Osteocyte (in vitro differentiated cells): ENCODE data around the gene SDK2. TPM values are rescaled to one million over a fixed set of nuclear protein-coding genes. Genes with fewer than 3 reads are reported as not detected.

Experiments
- DNase-seq: peaks from one replicate; pipeline ENCODE4 v3.0.0; 2021; ENCODE audit warnings: mixed read lengths; ENCODE audit not compliant: unreplicated experiment; ENCODE audit errors: extremely low spot score
- H3K27ac Mint-ChIP-seq: one replicate; pipeline ENCODE4 v1.8.0; 2021; ENCODE audit warnings: mild to moderate bottlenecking, mixed read lengths; ENCODE audit not compliant: unreplicated experiment
- H3K27me3 Mint-ChIP-seq: one replicate; pipeline ENCODE4 v1.8.0; 2021; ENCODE audit warnings: mixed read lengths; ENCODE audit not compliant: unreplicated experiment
- H3K36me3 Mint-ChIP-seq: one replicate; pipeline ENCODE4 v1.8.0; 2021; ENCODE audit warnings: mixed read lengths; ENCODE audit not compliant: unreplicated experiment
- H3K4me1 Mint-ChIP-seq: one replicate; pipeline ENCODE4 v1.8.0; 2021; ENCODE audit warnings: mixed read lengths; ENCODE audit not compliant: unreplicated experiment
- H3K4me3 Mint-ChIP-seq: one replicate; pipeline ENCODE4 v1.8.0; 2021; ENCODE audit warnings: mild to moderate bottlenecking, moderate library complexity, mixed read lengths; ENCODE audit not compliant: unreplicated experiment
- H3K9me3 Mint-ChIP-seq: one replicate; pipeline ENCODE4 v1.8.0; 2021; ENCODE audit warnings: mixed read lengths; ENCODE audit not compliant: unreplicated experiment
- total RNA-seq: library from RNA; stranded (reverse); gene quantifications from 2 replicates; pipeline ENCODE4 v1.2.1, GENCODE V29; 2021
- TF ChIP-seq, protein P1 (sequence below): fragments of 200-600 bp; sonication (generic); IDR thresholded peaks from 2 replicates; pipeline ENCODE4 v1.5.0; 2021; ENCODE audit warnings: antibody characterized with exemption, mild to moderate bottlenecking, moderate library complexity

Gene SDK2
- total RNA-seq, 1 donor from 2014 or later, result 16.5 TPM

DNA sequence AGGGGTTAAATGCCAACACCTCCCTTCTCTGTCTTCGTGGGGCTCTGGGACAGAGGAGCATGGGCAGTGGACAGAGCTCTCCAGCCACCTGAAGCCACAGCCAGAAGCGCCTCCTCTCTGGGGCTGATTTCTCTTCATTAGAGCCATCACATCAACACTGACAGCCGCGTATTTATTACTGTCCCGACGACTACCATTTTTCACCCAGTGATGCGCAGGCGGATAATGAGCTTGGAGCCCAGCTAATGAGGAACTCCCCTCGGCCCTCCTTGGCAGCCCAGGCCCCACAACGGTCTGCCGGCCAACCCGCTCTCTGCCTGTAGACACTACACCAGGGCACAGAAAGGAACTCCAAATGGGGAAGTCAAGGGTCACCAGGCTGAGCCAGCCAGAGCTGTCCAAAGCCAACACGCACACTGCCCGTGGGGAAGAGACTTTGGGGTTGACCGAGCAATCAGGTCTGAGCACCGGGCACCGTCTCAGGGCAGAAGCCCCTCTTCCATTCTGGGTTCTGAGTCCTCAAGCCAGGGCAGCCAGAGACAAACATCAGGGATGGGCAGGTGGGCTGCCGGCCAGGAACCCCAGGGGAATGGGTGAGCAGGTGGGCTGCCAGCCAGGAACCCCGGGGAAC lies 13.2 kb downstream of the SDK2 start:
- no peak overlapping the region for H3K27ac Mint-ChIP-seq

DNA sequence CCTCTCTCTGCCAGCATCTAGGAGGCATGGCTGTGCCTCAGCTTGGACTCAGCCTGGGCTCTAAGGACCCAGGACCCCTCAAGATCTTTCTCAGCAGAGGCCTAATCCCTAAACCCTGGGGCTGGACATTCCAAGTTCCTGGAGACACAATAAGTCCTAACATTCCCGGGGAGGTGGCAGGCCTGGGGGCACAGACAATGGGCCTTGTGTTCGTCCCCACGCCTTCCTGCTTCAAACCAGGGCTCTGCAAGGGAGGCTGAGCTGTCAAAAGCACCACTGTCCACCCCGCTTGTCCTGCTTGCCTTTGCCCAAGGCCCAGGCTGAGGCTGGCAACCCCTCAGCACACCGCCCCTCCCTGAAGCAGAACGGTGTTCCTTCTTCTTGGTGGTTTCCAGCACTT lies 13.7 kb downstream of the SDK2 start:
- Mint-ChIP-seq H3K27ac (no peak overlapping the region), H3K36me3 (no peaks in the 10 kb centered on the region), H3K4me1 (no peaks in the 10 kb centered on the region), H3K9me3 (no peaks in the 10 kb centered on the region), H3K27me3 (no peaks in the 10 kb centered on the region), H3K4me3 (no peak overlapping the region)
- TF ChIP-seq, protein P1, sequence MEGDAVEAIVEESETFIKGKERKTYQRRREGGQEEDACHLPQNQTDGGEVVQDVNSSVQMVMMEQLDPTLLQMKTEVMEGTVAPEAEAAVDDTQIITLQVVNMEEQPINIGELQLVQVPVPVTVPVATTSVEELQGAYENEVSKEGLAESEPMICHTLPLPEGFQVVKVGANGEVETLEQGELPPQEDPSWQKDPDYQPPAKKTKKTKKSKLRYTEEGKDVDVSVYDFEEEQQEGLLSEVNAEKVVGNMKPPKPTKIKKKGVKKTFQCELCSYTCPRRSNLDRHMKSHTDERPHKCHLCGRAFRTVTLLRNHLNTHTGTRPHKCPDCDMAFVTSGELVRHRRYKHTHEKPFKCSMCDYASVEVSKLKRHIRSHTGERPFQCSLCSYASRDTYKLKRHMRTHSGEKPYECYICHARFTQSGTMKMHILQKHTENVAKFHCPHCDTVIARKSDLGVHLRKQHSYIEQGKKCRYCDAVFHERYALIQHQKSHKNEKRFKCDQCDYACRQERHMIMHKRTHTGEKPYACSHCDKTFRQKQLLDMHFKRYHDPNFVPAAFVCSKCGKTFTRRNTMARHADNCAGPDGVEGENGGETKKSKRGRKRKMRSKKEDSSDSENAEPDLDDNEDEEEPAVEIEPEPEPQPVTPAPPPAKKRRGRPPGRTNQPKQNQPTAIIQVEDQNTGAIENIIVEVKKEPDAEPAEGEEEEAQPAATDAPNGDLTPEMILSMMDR, result no peak
- no peak for DNase-seq

More for the DNA sequence above, 13.2 kb downstream of the SDK2 start:
- no peaks in the 10 kb centered on the region for H3K36me3 Mint-ChIP-seq
- no peak for DNase-seq
- TF ChIP-seq, protein P1, result no peak
- H3K9me3 Mint-ChIP-seq, result no peaks in the 10 kb centered on the region
- H3K4me3 Mint-ChIP-seq, result no peak overlapping the region
- no peaks in the 10 kb centered on the region for H3K4me1 Mint-ChIP-seq
- H3K27me3 Mint-ChIP-seq, result no peaks in the 10 kb centered on the region

DNA sequence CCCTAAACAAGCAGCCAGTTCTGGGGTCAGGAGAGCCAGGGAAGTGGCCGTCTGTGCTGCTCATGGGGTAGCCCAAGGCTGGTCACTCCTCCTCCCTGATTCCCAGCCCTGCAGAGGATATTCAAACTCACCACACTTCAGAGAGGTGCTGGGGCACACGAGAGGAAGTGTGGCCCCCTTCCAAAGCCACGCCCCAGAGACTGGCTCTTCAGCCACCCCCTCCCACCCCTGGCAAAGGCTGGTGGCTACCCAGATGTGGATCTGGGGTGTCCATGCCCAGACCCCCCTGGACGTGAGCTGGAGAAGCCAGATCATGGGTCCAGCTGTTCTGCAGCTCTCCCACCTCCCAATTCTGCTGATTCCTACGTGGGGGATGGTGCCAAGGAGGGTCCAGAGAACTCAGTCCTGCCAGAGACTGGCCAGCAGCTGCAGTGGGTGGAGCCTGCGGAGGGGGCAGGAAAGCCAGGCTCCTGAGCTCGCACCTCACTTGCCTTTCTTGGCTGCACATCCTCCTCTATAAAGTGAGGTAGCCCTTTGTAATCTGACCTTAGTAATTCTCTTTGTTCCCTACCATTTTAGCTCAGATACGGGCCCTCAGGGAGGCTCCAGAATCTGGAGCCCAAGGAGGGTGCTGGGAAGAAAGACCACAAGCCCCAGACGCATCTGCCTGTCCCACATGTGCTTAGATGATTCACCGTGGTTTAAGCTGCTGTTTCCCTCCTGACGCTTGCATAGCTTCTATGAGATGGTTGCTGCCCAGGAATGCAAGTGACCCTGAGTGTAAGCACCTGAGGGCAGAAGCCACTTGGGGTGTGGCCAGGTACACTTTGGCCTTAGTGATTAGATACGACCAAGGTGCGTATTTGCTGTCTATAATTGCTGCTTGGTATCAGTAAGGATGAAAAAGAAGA lies 15.3 kb downstream of the SDK2 start:
- Mint-ChIP-seq H3K27me3 (no peaks in the 10 kb centered on the region), H3K4me3 (no peak overlapping the region), H3K36me3 (no peaks in the 10 kb centered on the region), H3K27ac (no peak overlapping the region), H3K4me1 (peaks cover 3% of the 10 kb centered on the region), H3K9me3 (no peaks in the 10 kb centered on the region)
- DNase-seq, result no peak
- TF ChIP-seq, protein P1, result no peak

DNA sequence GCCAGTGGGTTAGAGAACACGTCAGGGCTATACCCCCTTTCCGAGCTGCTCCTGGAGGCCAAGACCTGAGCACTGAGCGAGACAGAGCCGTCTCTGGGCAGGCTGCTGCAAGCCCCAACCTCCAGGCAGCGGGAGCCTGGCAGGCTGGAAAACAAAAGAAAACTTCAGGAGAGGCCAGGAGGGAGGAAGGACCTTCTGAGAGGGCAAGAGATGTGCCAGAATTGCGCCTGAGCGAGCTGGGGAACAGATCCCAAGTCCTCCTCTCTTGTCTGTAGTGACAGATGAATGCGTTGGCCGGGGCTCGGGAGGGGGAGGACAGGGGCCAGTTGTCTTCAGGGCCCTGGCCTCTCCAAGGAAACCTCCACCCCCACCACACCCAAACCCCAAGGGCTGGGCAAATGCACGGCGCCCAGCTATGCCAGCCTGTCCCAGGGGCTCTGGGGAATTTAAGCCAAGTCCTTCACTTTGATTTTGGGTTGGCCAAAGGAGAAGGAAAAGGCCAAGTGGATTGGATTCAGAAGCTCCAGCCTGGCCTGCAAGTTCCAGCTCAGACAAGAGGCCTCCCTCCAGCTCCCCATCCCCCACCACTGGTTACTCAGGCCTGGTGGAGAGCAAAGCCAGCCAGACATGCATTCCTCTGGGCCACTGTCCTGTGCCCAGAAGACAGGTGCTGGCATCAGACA lies 18.1 kb downstream of the SDK2 start:
- TF ChIP-seq, protein P1, result no peak
- Mint-ChIP-seq H3K9me3 (peaks cover 5% of the 10 kb centered on the region), H3K36me3 (no peaks in the 10 kb centered on the region), H3K27me3 (no peaks in the 10 kb centered on the region), H3K4me1 (peaks cover 8% of the 10 kb centered on the region), H3K4me3 (no peak overlapping the region), H3K27ac (no peak overlapping the region)
- no peak for DNase-seq

DNA sequence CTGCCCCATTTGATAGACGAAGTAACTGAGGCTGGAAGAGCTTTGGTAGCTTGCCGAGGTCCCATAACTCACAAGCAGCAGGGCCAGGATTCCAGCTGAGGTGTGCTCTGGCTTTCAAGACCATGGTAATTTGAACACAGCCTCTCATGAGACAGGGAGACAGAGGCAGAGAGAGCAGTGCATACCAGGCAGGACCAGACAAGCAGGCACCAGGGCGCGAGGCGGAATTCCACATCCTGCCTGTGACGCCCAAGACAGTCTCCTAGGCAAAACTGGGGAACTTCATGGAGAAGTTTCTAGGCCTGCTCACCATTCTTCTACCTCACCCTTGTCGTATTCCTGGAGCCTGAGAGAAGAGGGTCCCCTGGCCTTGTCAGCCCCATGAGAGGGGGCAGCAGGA lies 19.2 kb downstream of the SDK2 start:
- H3K27me3 Mint-ChIP-seq, result no peaks in the 10 kb centered on the region
- no peak overlapping the region for H3K27ac Mint-ChIP-seq
- no peak for DNase-seq
- H3K9me3 Mint-ChIP-seq, result peaks cover 5% of the 10 kb centered on the region
- TF ChIP-seq, protein P1, result no peak
- no peaks in the 10 kb centered on the region for H3K36me3 Mint-ChIP-seq
- H3K4me3 Mint-ChIP-seq, result no peak overlapping the region
- H3K4me1 Mint-ChIP-seq, result peaks cover 8% of the 10 kb centered on the region
